GM23338 (cell line): ENCODE results near the gene PRIMPOL. TPM values are rescaled to one million over a fixed set of nuclear protein-coding genes. Genes with fewer than 3 reads are reported as not detected.
"Not testable (repeated sequence)": the region's sequence is repeated elsewhere in the genome, so short reads cannot be mapped to it uniquely, and the experiment has no call there.

ENCODE experiments used
- ATAC-seq: fragments of 200-7000 bp; cut with Tn5 transposase; 3 replicates; pipeline ENCODE4 v1.9.1; 2020
- DNase-seq: peaks from one replicate; pipeline ENCODE4 v3.0.0-alpha.2; 2015; ENCODE audit warnings: low spot score
- H2AFZ ChIP-seq: fragments of 200-600 bp; sonication (generic); 2 replicates; pipeline ENCODE4 v1.8.0; 2016; ENCODE audit warnings: antibody characterized with exemption, mild to moderate bottlenecking, moderate library complexity
- H3F3A ChIP-seq: fragments of 200-600 bp; sonication (generic); replicated peaks from 2 replicates; pipeline ENCODE4 v1.8.0; 2017; ENCODE audit warnings: antibody characterized with exemption, mixed run types, low read depth
- H3K27ac ChIP-seq: fragments of 200-600 bp; sonication (generic); 2 replicates; pipeline ENCODE4 v1.6.1; 2016; ENCODE audit warnings: low read depth
- H3K27me3 ChIP-seq: fragments of 200-600 bp; sonication (generic); 2 replicates; pipeline ENCODE4 v1.8.0; 2016; ENCODE audit warnings: mild to moderate bottlenecking, mixed run types, moderate library complexity; ENCODE audit not compliant: insufficient read depth
- H3K36me3 ChIP-seq: fragments of 200-600 bp; sonication (generic); 2 replicates; pipeline ENCODE4 v1.8.0; 2016; ENCODE audit warnings: mild to moderate bottlenecking; ENCODE audit not compliant: insufficient read depth
- H3K4me1 ChIP-seq: fragments of 200-600 bp; sonication (generic); 2 replicates; pipeline ENCODE4 v1.8.0; 2016; ENCODE audit warnings: mild to moderate bottlenecking, moderate library complexity; ENCODE audit not compliant: insufficient read depth
- H3K4me2 ChIP-seq: fragments of 200-600 bp; sonication (generic); 2 replicates; pipeline ENCODE4 v1.7.1; 2017; ENCODE audit warnings: mixed run types
- H3K4me3 ChIP-seq: fragments of 200-600 bp; sonication (generic); 2 replicates; pipeline ENCODE4 v1.6.1; 2016; ENCODE audit warnings: mixed run types
- H3K79me2 ChIP-seq: fragments of 200-600 bp; sonication (generic); replicated peaks from 2 replicates; pipeline ENCODE4 v1.8.0; 2017; ENCODE audit warnings: mild to moderate bottlenecking; ENCODE audit not compliant: insufficient read depth
- H3K9me2 ChIP-seq: fragments of 200-600 bp; sonication (generic); 2 replicates; pipeline ENCODE4 v1.8.0; 2017; ENCODE audit not compliant: insufficient read depth
- H4K20me1 ChIP-seq: fragments of 200-600 bp; sonication (generic); replicated peaks from 2 replicates; pipeline ENCODE4 v1.8.0; 2017; ENCODE audit warnings: mild to moderate bottlenecking; ENCODE audit not compliant: insufficient read depth
- H3K27ac Mint-ChIP-seq: 2 replicates; pipeline ENCODE4 v1.8.0; 2020; ENCODE audit warnings: inconsistent platforms, mild to moderate bottlenecking, moderate library complexity, mixed read lengths
- H3K27me3 Mint-ChIP-seq: 3 replicates; pipeline ENCODE4 v1.8.0; 2022; ENCODE audit warnings: low read depth, mild to moderate bottlenecking, moderate library complexity, mixed read lengths, inconsistent platforms; ENCODE audit not compliant: insufficient read depth, poor library complexity
- H3K36me3 Mint-ChIP-seq: 3 replicates; pipeline ENCODE4 v1.8.0; 2021; ENCODE audit warnings: low read depth, mild to moderate bottlenecking, inconsistent platforms, moderate library complexity, mixed read lengths
- H3K4me1 Mint-ChIP-seq: 3 replicates; pipeline ENCODE4 v1.8.0; 2020; ENCODE audit warnings: mild to moderate bottlenecking, inconsistent platforms, mixed read lengths
- H3K4me3 Mint-ChIP-seq: 3 replicates; pipeline ENCODE4 v1.8.0; 2021; ENCODE audit warnings: moderate library complexity, mild to moderate bottlenecking, inconsistent platforms, mixed read lengths
- H3K9me3 Mint-ChIP-seq: 3 replicates; pipeline ENCODE4 v1.8.0; 2020; ENCODE audit warnings: moderate library complexity, mild to moderate bottlenecking, inconsistent platforms, mixed read lengths
- CREB1 ChIP-seq: fragments of 250-450 bp; sonication (Bioruptor Pico); IDR thresholded peaks from 2 replicates; pipeline ENCODE4 v1.5.0; 2020; ENCODE audit warnings: low read depth, mild to moderate bottlenecking, moderate library complexity
- CTCF ChIP-seq, 2 experiments: fragments of 200-600 bp in 1 of 2; sonication (generic) in 1 of 2; conservative IDR thresholded peaks; 2 replicates each; pipeline versions ENCODE4 v1.5.1 to v1.6.1; 2016 to 2017; ENCODE audit warnings: antibody characterized with exemption in 2 of 2, low read depth in 2 of 2, mild to moderate bottlenecking in 2 of 2, moderate library complexity in 1 of 2
- NANOG ChIP-seq: IDR thresholded peaks from 2 replicates; pipeline ENCODE4 v1.6.1; 2016; ENCODE audit warnings: antibody characterized with exemption, borderline replicate concordance
- POLR2AphosphoS5 ChIP-seq: IDR thresholded peaks from 2 replicates; pipeline ENCODE4 v1.6.1; 2016; ENCODE audit warnings: antibody characterized with exemption, low read depth
- ZNF462 ChIP-seq: fragments of 250-450 bp; sonication (Bioruptor Pico); IDR thresholded peaks from 2 replicates; pipeline ENCODE4 v1.5.0; 2020; ENCODE audit warnings: mild to moderate bottlenecking, moderate library complexity
- polyA plus RNA-seq: library from polyadenylated mRNA; unstranded; fragments of >200 nt; fragmentation: Nextera tagmentation; extraction: Ambion mirVana; gene quantifications from 2 replicates; pipeline ENCODE4 v1.2.1, GENCODE V29; 2016
- total RNA-seq: library from RNA; depleted of rRNA; stranded (reverse); fragments of >200 nt; shearing (Covaris generic); gene quantifications from 2 replicates; pipeline ENCODE4 v1.2.3, GENCODE V29; 2014

The PRIMPOL gene
- total and polyA plus RNA-seq, 2 experiments from 2014 or later: 3.5 to 9.6 TPM

- H3K27me3 Mint-ChIP-seq, H3K9me2 ChIP-seq, H2AFZ ChIP-seq, H4K20me1 ChIP-seq, H3K27me3 ChIP-seq, H3K4me3 ChIP-seq, H3K9me3 Mint-ChIP-seq, H3F3A ChIP-seq, H3K79me2 ChIP-seq: not testable (repeated sequence)
- Mint-ChIP-seq H3K27ac (peak overlapping the region; percentile 96), H3K4me3 (peak overlapping the region; percentile 30; the same call in 2 of the 3 replicates), H3K4me1 (peaks cover 39% of the 10 kb centered on the region), H3K36me3 (peaks cover 83% of the 10 kb centered on the region)
- DNase-seq (peak; percentile 76), ATAC-seq (peak; percentile 50)
- H3K4me2 ChIP-seq: peak overlapping the region; percentile 36; the same call in 1 of the 2 replicates
- peaks cover 16% of the 10 kb centered on the region for H3K4me1 ChIP-seq
- TF ChIP-seq CREB1 (CRISPR knock-in tag): peak; percentile 65
- peak; percentile 12; the same call in 1 of the 2 replicates for TF ChIP-seq NANOG
- peak overlapping the region; percentile 86 for H3K27ac ChIP-seq
- H3K36me3 ChIP-seq: peaks cover 17% of the 10 kb centered on the region; the same call in 1 of the 2 replicates
Measured at GRCh38 chr4:184625783-184626596, 23.5 kb upstream of the PRIMPOL start.

GRCh38 chr4:184628103-184628502, 21.4 kb upstream of the PRIMPOL start:
- H3K27ac ChIP-seq: no peak overlapping the region
- Mint-ChIP-seq H3K9me3 (no peaks in the 10 kb centered on the region; the same call in 2 of the 3 replicates), H3K27me3 (peaks cover 2% of the 10 kb centered on the region), H3K27ac (no peak overlapping the region), H3K4me3 (no peak overlapping the region), H3K36me3 (peaks cover 88% of the 10 kb centered on the region), H3K4me1 (peaks cover 39% of the 10 kb centered on the region)
- H4K20me1 ChIP-seq: no peaks in the 10 kb centered on the region
- peaks cover 16% of the 10 kb centered on the region for H3K4me1 ChIP-seq
- ATAC-seq (no peak), DNase-seq (no peak)
- no peaks in the 10 kb centered on the region for H3K9me2 ChIP-seq
- TF ChIP-seq ZNF462 (CRISPR knock-in tag): no peak
- TF ChIP-seq POLR2AphosphoS5: no peak
- TF ChIP-seq CTCF (conservative IDR thresholded peaks at IDR 0.05; ENCODE audit: low read depth in 2 of 2): no peak
- no peaks in the 10 kb centered on the region for H3F3A ChIP-seq
- no peak overlapping the region for H3K4me2 ChIP-seq
- H3K36me3 ChIP-seq: peaks cover 22% of the 10 kb centered on the region
- no peak overlapping the region for H2AFZ ChIP-seq
- no peaks in the 10 kb centered on the region for H3K27me3 ChIP-seq
- no peak overlapping the region for H3K4me3 ChIP-seq
- H3K79me2 ChIP-seq: no peaks in the 10 kb centered on the region; the same call in 1 of the 2 replicates
